ENCODE results near the gene IL9. TPM values are rescaled to one million over a fixed set of nuclear protein-coding genes. Genes with fewer than 3 reads are reported as not detected.

Gene IL9
- total RNA-seq, 1 experiment from 2014 or later: not detected

GRCh38 chr5:135881819-135882218 lies 13.8 kb downstream of the IL9 start:
- in situ Hi-C loops (cut with HindIII; ENCODE audit: low pct_unique_long_range_greater_than_20kb, low sequenced_read_pairs) (no loop called here), intact Hi-C loops (cut with micrococcal nuclease; ENCODE audit: unreplicated experiment) (loop anchor here (10.0 kb wide), 1 partner anchor 893 kb away; no protein-coding TSS in a partner anchor)
- H3K27me3 ChIP-seq (ENCODE audit: control insufficient read depth, insufficient read depth, low read length): no peaks in the 10 kb centered on the region; the same call in 1 of the 2 replicates
- no peak overlapping the region for H3K27ac ChIP-seq (ENCODE audit: low read length)
- no TSS peak for BruUV-seq (replicated peaks)
- ATAC-seq (no peak), DNase-seq (ENCODE audit: low read depth, low spot score) (no peak)
- H3K4me1 ChIP-seq (ENCODE audit: control insufficient read depth, insufficient read depth, low read length): no peaks in the 10 kb centered on the region; the same call in 1 of the 2 replicates
- H3K4me3 ChIP-seq (ENCODE audit: low read depth in 2 of 2, low read length in 2 of 2): no peak overlapping the region
- ChIA-PET CTCF (no interaction called here), POLR2A (interaction anchor here (0.5 kb wide), 1 partner anchor 10 kb away, joined by 9 read pairs; no protein-coding TSS in a partner anchor)
- no peak for TF ChIP-seq POLR2AphosphoS5 (IDR thresholded peaks at IDR 0.05; ENCODE audit: low read depth, low read length)
- no peaks in the 10 kb centered on the region for H3K36me3 ChIP-seq (ENCODE audit: control insufficient read depth, insufficient read depth, low read length)
- no peaks in the 10 kb centered on the region for H3K9me3 ChIP-seq (ENCODE audit: control insufficient read depth, insufficient read depth, low read depth, low read length)

- intact Hi-C loops (cut with micrococcal nuclease; ENCODE audit: unreplicated experiment): loop anchor here (10.0 kb wide), 1 partner anchor 894 kb away; no protein-coding TSS in a partner anchor
These were observed 14.4 kb downstream of the IL9 start for GRCh38 chr5:135881244-135881643.

More at GRCh38 chr5:135881244-135881643, 14.4 kb downstream of the IL9 start:
- Histone ChIP-seq H3K4me3 (ENCODE audit: low read depth in 2 of 2, low read length in 2 of 2) (no peak overlapping the region), H3K36me3 (ENCODE audit: control insufficient read depth, insufficient read depth, low read length) (no peaks in the 10 kb centered on the region), H3K27ac (ENCODE audit: low read length) (no peak overlapping the region), H3K27me3 (ENCODE audit: control insufficient read depth, insufficient read depth, low read length) (no peaks in the 10 kb centered on the region; the same call in 1 of the 2 replicates), H3K4me1 (ENCODE audit: control insufficient read depth, insufficient read depth, low read length) (no peaks in the 10 kb centered on the region; the same call in 1 of the 2 replicates), H3K9me3 (ENCODE audit: control insufficient read depth, insufficient read depth, low read depth, low read length) (no peaks in the 10 kb centered on the region)
- TF ChIP-seq CTCF (IDR thresholded peaks at IDR 0.05) (no peak), SIN3A (IDR thresholded peaks at IDR 0.05; ENCODE audit: borderline replicate concordance, insufficient read depth, low read depth, low read length) (no peak), TCF7L2 (IDR thresholded peaks at IDR 0.05; ENCODE audit: low read depth, low read length) (no peak), REST (IDR thresholded peaks at IDR 0.05; ENCODE audit: insufficient read depth in 1 of 2, low read depth in 2 of 2, low read length in 1 of 2) (no peak), POLR2AphosphoS5 (IDR thresholded peaks at IDR 0.05; ENCODE audit: low read depth, low read length) (no peak)
- ChIA-PET POLR2A (no interaction called here), CTCF (no interaction called here)
- BruUV-seq (replicated peaks): no TSS peak
- ATAC-seq: no peak
- DNase-seq (ENCODE audit: low read depth, low spot score): no peak
- in situ Hi-C loops (cut with HindIII; ENCODE audit: low pct_unique_long_range_greater_than_20kb, low sequenced_read_pairs): no loop called here

Measured in Panc1 (cell line).